IMR-90 (cell line): ENCODE data around the gene SINHCAF. TPM values are rescaled to one million over a fixed set of nuclear protein-coding genes. Genes with fewer than 3 reads are reported as not detected.

Experiments
- ATAC-seq: fragments of 200-7000 bp; cut with Tn5 transposase; 2 replicates; pipeline ENCODE4 v1.9.1; 2020; ENCODE audit warnings: low read depth, mild to moderate bottlenecking, moderate library complexity
- BruUV-seq: library from RNA; stranded (reverse); fragments of 400-500 nt; replicated peaks from 2 replicates; lab custom pipeline; 2021; lab: Mats Ljungman, UMichigan
- CTCF ChIA-PET: fragments of 300-600 bp; formaldehyde crosslinking; extraction: SDS; loops from one replicate; lab custom pipeline; 2021; ENCODE audit warnings: antibody characterized with exemption; lab: Yijun Ruan, JAX
- POLR2A ChIA-PET: fragments of 300-600 bp; sonication (Branson Sonifier 250); formaldehyde crosslinking; loops from one replicate; lab custom pipeline; 2022; ENCODE audit warnings: antibody characterized with exemption; ENCODE audit not compliant: unreplicated experiment; lab: Charles Lee
- DNase-seq: peaks from one replicate; pipeline ENCODE4 v3.0.0; 2013
- H2AFZ ChIP-seq: replicated peaks from 2 replicates; pipeline ENCODE3; 2013; ENCODE audit warnings: low read length, mild to moderate bottlenecking; ENCODE audit not compliant: poor library complexity
- H2AK5ac ChIP-seq: 2 replicates; pipeline ENCODE4 v1.6.1; 2013; ENCODE audit warnings: low read depth, low read length, inconsistent platforms
- H2AK9ac ChIP-seq: replicated peaks from 2 replicates; pipeline ENCODE3; 2013; ENCODE audit warnings: mild to moderate bottlenecking, low read depth, low read length, moderate library complexity; ENCODE audit not compliant: poor library complexity
- H2BK120ac ChIP-seq: 2 replicates; pipeline ENCODE4 v1.6.1; 2013; ENCODE audit warnings: low read depth, low read length, inconsistent platforms
- H2BK15ac ChIP-seq: 3 replicates; pipeline ENCODE4 v1.6.1; 2013; ENCODE audit warnings: low read depth, low read length, inconsistent platforms
- H2BK20ac ChIP-seq: 2 replicates; pipeline ENCODE4 v1.6.1; 2013; ENCODE audit warnings: low read depth, mild to moderate bottlenecking, inconsistent platforms, low read length, moderate library complexity
- H2BK5ac ChIP-seq: 2 replicates; pipeline ENCODE4 v1.6.1; 2013; ENCODE audit warnings: mild to moderate bottlenecking, low read depth, low read length, inconsistent platforms; ENCODE audit not compliant: poor library complexity, severe bottlenecking
- H3K14ac ChIP-seq: replicated peaks from 2 replicates; pipeline ENCODE4 v1.6.1; 2013; ENCODE audit warnings: low read depth, low read length, inconsistent platforms
- H3K18ac ChIP-seq: 2 replicates; pipeline ENCODE4 v1.6.1; 2013; ENCODE audit warnings: low read depth, low read length, control low read depth
- H3K23ac ChIP-seq: 2 replicates; pipeline ENCODE4 v1.6.1; 2013; ENCODE audit warnings: low read depth, low read length, inconsistent platforms
- H3K27ac ChIP-seq: 2 replicates; pipeline ENCODE4 v1.5.1; 2013; ENCODE audit warnings: mild to moderate bottlenecking, control low read depth, low read length; ENCODE audit not compliant: insufficient read depth
- H3K27me3 ChIP-seq: 2 replicates; pipeline ENCODE4 v1.6.1; 2013; ENCODE audit warnings: low read length; ENCODE audit not compliant: control insufficient read depth, insufficient read depth
- H3K36me3 ChIP-seq: 2 replicates; pipeline ENCODE4 v1.6.1; 2013; ENCODE audit warnings: low read length, mixed read lengths; ENCODE audit not compliant: control insufficient read depth, insufficient read depth
- H3K4ac ChIP-seq: 2 replicates; pipeline ENCODE4 v1.6.1; 2013; ENCODE audit warnings: low read depth, low read length, inconsistent platforms
- H3K4me1 ChIP-seq: 2 replicates; pipeline ENCODE4 v1.6.1; 2013; ENCODE audit warnings: low read length, mixed read lengths; ENCODE audit not compliant: control insufficient read depth, insufficient read depth
- H3K4me2 ChIP-seq: 2 replicates; pipeline ENCODE4 v1.6.1; 2013; ENCODE audit warnings: low read depth, mild to moderate bottlenecking, control low read depth, low read length, moderate library complexity
- H3K4me3 ChIP-seq: 2 replicates; pipeline ENCODE4 v1.5.1; 2013; ENCODE audit warnings: low read depth, mild to moderate bottlenecking, control low read depth, low read length, moderate library complexity; ENCODE audit not compliant: insufficient read depth
- H3K56ac ChIP-seq: 2 replicates; pipeline ENCODE4 v1.6.1; 2013; ENCODE audit warnings: low read length, inconsistent platforms; ENCODE audit not compliant: insufficient read depth; ENCODE audit errors: extremely low read depth
- H3K79me1 ChIP-seq, 2 experiments: 2 replicates each; pipeline ENCODE4 v1.6.1; 2013; ENCODE audit warnings: low read length in 2 of 2, inconsistent platforms in 1 of 2, low read depth in 1 of 2
- H3K9ac ChIP-seq: 2 replicates; pipeline ENCODE4 v1.6.1; 2013; ENCODE audit warnings: low read depth, low read length, control low read depth
- H3K9me1 ChIP-seq: 2 replicates; pipeline ENCODE4 v1.6.1; 2013; ENCODE audit warnings: low read length, inconsistent platforms; ENCODE audit not compliant: insufficient read depth
- H3K9me3 ChIP-seq: 2 replicates; pipeline ENCODE4 v1.6.1; 2013; ENCODE audit warnings: low read length; ENCODE audit not compliant: control insufficient read depth, insufficient read depth
- H4K20me1 ChIP-seq: 2 replicates; pipeline ENCODE4 v1.6.1; 2013; ENCODE audit warnings: low read length, inconsistent platforms; ENCODE audit not compliant: insufficient read depth
- H4K5ac ChIP-seq: 2 replicates; pipeline ENCODE4 v1.6.1; 2013; ENCODE audit warnings: mild to moderate bottlenecking, low read depth, low read length, control low read depth
- H4K8ac ChIP-seq, 2 experiments: 2 replicates each; pipeline ENCODE4 v1.6.1; 2013; ENCODE audit warnings: low read depth in 2 of 2, low read length in 2 of 2, control low read depth in 1 of 2, inconsistent platforms in 1 of 2
- H4K91ac ChIP-seq: 2 replicates; pipeline ENCODE4 v1.6.1; 2013; ENCODE audit warnings: low read depth, low read length, inconsistent platforms; ENCODE audit not compliant: insufficient read depth
- BHLHE40 ChIP-seq: fragments of 150-350 bp; IDR thresholded peaks from 2 replicates; pipeline ENCODE4 v1.6.1; 2016; ENCODE audit warnings: mild to moderate bottlenecking, low read depth, low read length
- CEBPB ChIP-seq: IDR thresholded peaks from 2 replicates; pipeline ENCODE4 v1.6.1; 2012; ENCODE audit warnings: low read depth, low read length, improper control_type of control experiment
- CTCF ChIP-seq: conservative IDR thresholded peaks from 2 replicates; pipeline ENCODE4 v1.5.1; 2012; ENCODE audit warnings: mild to moderate bottlenecking, low read depth, low read length, improper control_type of control experiment
- ELK1 ChIP-seq: fragments of 150-350 bp; IDR thresholded peaks from 2 replicates; pipeline ENCODE4 v1.6.1; 2016; ENCODE audit warnings: low read depth, mild to moderate bottlenecking, low read length, moderate library complexity, borderline replicate concordance
- MAZ ChIP-seq: IDR thresholded peaks from 2 replicates; pipeline ENCODE4 v1.6.1; 2012; ENCODE audit warnings: low read depth, mild to moderate bottlenecking, low read length, improper control_type of control experiment, moderate library complexity, borderline replicate concordance
- MXI1 ChIP-seq: IDR thresholded peaks from 2 replicates; pipeline ENCODE4 v1.6.1; 2012; ENCODE audit warnings: low read depth, mild to moderate bottlenecking, low read length, moderate library complexity, borderline replicate concordance
- NFE2L2 ChIP-seq: fragments of 150-350 bp; IDR thresholded peaks from 2 replicates; pipeline ENCODE4 v1.6.1; 2016; ENCODE audit warnings: low read depth, mild to moderate bottlenecking, low read length
- RAD21 ChIP-seq: IDR thresholded peaks from 2 replicates; pipeline ENCODE4 v1.6.1; 2012; ENCODE audit warnings: low read length, improper control_type of control experiment
- RCOR1 ChIP-seq: IDR thresholded peaks from 2 replicates; pipeline ENCODE4 v1.6.1; 2012; ENCODE audit warnings: mild to moderate bottlenecking, low read length, improper control_type of control experiment; ENCODE audit not compliant: insufficient replicate concordance
- RFX5 ChIP-seq: IDR thresholded peaks from 2 replicates; pipeline ENCODE4 v1.8.0; 2012; ENCODE audit warnings: low read depth, mild to moderate bottlenecking, low read length, moderate library complexity
- SMC3 ChIP-seq: fragments of 150-350 bp; IDR thresholded peaks from 2 replicates; pipeline ENCODE4 v1.6.1; 2016; ENCODE audit warnings: low read depth, mild to moderate bottlenecking, antibody characterized with exemption, low read length, moderate library complexity
- USF2 ChIP-seq: fragments of 150-350 bp; IDR thresholded peaks from 2 replicates; pipeline ENCODE4 v1.6.1; 2017; ENCODE audit warnings: mild to moderate bottlenecking, antibody characterized with exemption, low read length, low read depth
- WGBS, 2 experiments: methylation state at CpG; one replicate each; pipeline versions ENCODE4 v1.1.5 to v1.1.7; 2013; ENCODE audit warnings: missing lambda C conversion rate in 2 of 2; ENCODE audit not compliant: insufficient read length in 1 of 2; ENCODE audit errors: extremely low coverage in 2 of 2; 5-methylcytosine and 5-hydroxymethylcytosine counted together
- dilution Hi-C: fragments of 300-500 bp; cut with HindIII; formaldehyde crosslinking; loops from one replicate; pipeline ENCODE4 v1.14.3; 2018; ENCODE audit warnings: low sequenced_read_pairs; ENCODE audit not compliant: unreplicated experiment
- in situ Hi-C: fragments of 300-500 bp; cut with MboI; formaldehyde crosslinking; loops from 3 replicates; pipeline ENCODE4 v1.14.3; 2019; ENCODE audit warnings: low sequenced_read_pairs, inconsistent platforms, mixed read lengths
- intact Hi-C: fragments of 100-400 bp; cut with micrococcal nuclease; formaldehyde crosslinking; loops from 2 replicates; pipeline ENCODE4 v1.10.0; 2022
- polyA plus RNA-seq, 3 experiments: library from polyadenylated mRNA; depleted of rRNA; stranded (reverse); fragments of >200 nt; gene quantifications; 2 replicates each; pipeline ENCODE4 v1.2.3, GENCODE V29; 2012; ENCODE audit warnings: low replicate concordance in 1 of 3
- total RNA-seq: library from RNA; depleted of rRNA; stranded (reverse); fragments of >200 nt; gene quantifications from 2 replicates; pipeline ENCODE4 v1.2.3, GENCODE V29; 2012

Gene SINHCAF
- total and polyA plus RNA-seq, 2 of the 4 experiments (the other 2 are of a cell fraction): 21.6 to 30.8 TPM

GRCh38 chr12:31301311-31301710 lies 24.6 kb downstream of the SINHCAF start:
- Histone ChIP-seq H3K14ac (no peak overlapping the region), H2AFZ (no peak overlapping the region), H3K56ac (no peak overlapping the region), H2BK20ac (no peak overlapping the region), H3K23ac (0 out of 2 replicates have a peak overlapping the region, but pooled peaks have one; percentile 45), H2BK120ac (no peak overlapping the region), H3K36me3 (peaks cover 17% of the 10 kb centered on the region), H4K91ac (no peak overlapping the region), H3K4me3 (no peak overlapping the region), H4K20me1 (peaks cover 3% of the 10 kb centered on the region; the same call in 1 of the 2 replicates), H3K79me1 (peaks cover 53 to 69% of the 10 kb centered on the region in 2 experiments), H4K5ac (no peak overlapping the region), H2AK5ac (no peak overlapping the region), H3K18ac (no peak overlapping the region), H2BK5ac (no peak overlapping the region), H4K8ac (no peak overlapping the region), H3K4ac (no peak overlapping the region), H2AK9ac (no peak overlapping the region), H3K9me1 (peaks cover 6% of the 10 kb centered on the region; the same call in 1 of the 2 replicates), H3K27me3 (no peaks in the 10 kb centered on the region), H3K9me3 (no peaks in the 10 kb centered on the region), H3K27ac (no peak overlapping the region), H3K4me2 (no peak overlapping the region; the same call in 1 of the 2 replicates), H3K9ac (no peak overlapping the region), H3K4me1 (peaks cover 6% of the 10 kb centered on the region), H2BK15ac (no peak overlapping the region)
- WGBS, 2 experiments: no CpG with 5 or more reads among the region's 2 CpGs
- CTCF ChIA-PET: interaction anchor here (0.6 to 1.4 kb wide), 2 partner anchors 29 to 1404 kb away, joined by 5 to 9 read pairs; no protein-coding TSS in a partner anchor
- in situ Hi-C loops (no loop called here), intact Hi-C loops (no loop called here), dilution Hi-C loops (no loop called here)
- DNase-seq (no peak), ATAC-seq (no peak)
- POLR2A ChIA-PET: no interaction called here
- BruUV-seq: no TSS peak
- no peak for TF ChIP-seq RFX5
- no peak for TF ChIP-seq CTCF
- TF ChIP-seq RAD21: no peak
- no peak for TF ChIP-seq USF2
- TF ChIP-seq CEBPB: no peak
- TF ChIP-seq NFE2L2: no peak
- TF ChIP-seq MXI1: no peak
- no peak for TF ChIP-seq ELK1
- no peak for TF ChIP-seq SMC3
- TF ChIP-seq BHLHE40: no peak
- TF ChIP-seq MAZ: no peak
- TF ChIP-seq RCOR1: no peak
